ENCODE measurements around the gene SLC17A8. TPM values are rescaled to one million over a fixed set of nuclear protein-coding genes. Genes with fewer than 3 reads are reported as not detected.

SLC17A8 gene
- total RNA-seq, 1 donor from 2014 or later: 0.25 TPM

GRCh38 chr12:100437038-100437841 lies 80.4 kb downstream of the SLC17A8 start:
- H3K36me3 Mint-ChIP-seq (ENCODE audit: unreplicated experiment): no peaks in the 10 kb centered on the region
- no peak overlapping the region for H3K27ac Mint-ChIP-seq (ENCODE audit: unreplicated experiment)
- no peaks in the 10 kb centered on the region for H3K27me3 Mint-ChIP-seq (ENCODE audit: unreplicated experiment)
- H3K4me3 Mint-ChIP-seq (ENCODE audit: unreplicated experiment): no peak overlapping the region
- H3K4me1 Mint-ChIP-seq (ENCODE audit: low read depth, unreplicated experiment): no peaks in the 10 kb centered on the region
- H3K9me3 Mint-ChIP-seq (ENCODE audit: unreplicated experiment): peaks cover 4% of the 10 kb centered on the region
- no peak for TF ChIP-seq CTCF (IDR thresholded peaks at IDR 0.05; ENCODE audit: partially characterized antibody, unreplicated experiment)
- DNase-seq: no peak

GRCh38 chr12:100439797-100440196 lies 82.9 kb downstream of the SLC17A8 start:
- no peaks in the 10 kb centered on the region for H3K4me1 Mint-ChIP-seq (ENCODE audit: low read depth, unreplicated experiment)
- no peak for DNase-seq
- H3K27ac Mint-ChIP-seq (ENCODE audit: unreplicated experiment): no peak overlapping the region
- no peak for TF ChIP-seq CTCF (IDR thresholded peaks at IDR 0.05; ENCODE audit: partially characterized antibody, unreplicated experiment)
- H3K9me3 Mint-ChIP-seq (ENCODE audit: unreplicated experiment): peaks cover 2% of the 10 kb centered on the region
- H3K27me3 Mint-ChIP-seq (ENCODE audit: unreplicated experiment): no peaks in the 10 kb centered on the region
- no peak overlapping the region for H3K4me3 Mint-ChIP-seq (ENCODE audit: unreplicated experiment)
- H3K36me3 Mint-ChIP-seq (ENCODE audit: unreplicated experiment): no peaks in the 10 kb centered on the region

GRCh38 chr12:100442403-100442802 lies 85.5 kb downstream of the SLC17A8 start:
- TF ChIP-seq CTCF (IDR thresholded peaks at IDR 0.05; ENCODE audit: partially characterized antibody, unreplicated experiment): no peak
- H3K4me1 Mint-ChIP-seq (ENCODE audit: low read depth, unreplicated experiment): peaks cover 1% of the 10 kb centered on the region
- no peaks in the 10 kb centered on the region for H3K27me3 Mint-ChIP-seq (ENCODE audit: unreplicated experiment)
- no peak for DNase-seq
- H3K9me3 Mint-ChIP-seq (ENCODE audit: unreplicated experiment): peaks cover 2% of the 10 kb centered on the region
- no peak overlapping the region for H3K27ac Mint-ChIP-seq (ENCODE audit: unreplicated experiment)
- no peak overlapping the region for H3K4me3 Mint-ChIP-seq (ENCODE audit: unreplicated experiment)
- no peaks in the 10 kb centered on the region for H3K36me3 Mint-ChIP-seq (ENCODE audit: unreplicated experiment)

- Mint-ChIP-seq H3K27ac (ENCODE audit: unreplicated experiment) (no peak overlapping the region), H3K36me3 (ENCODE audit: unreplicated experiment) (no peaks in the 10 kb centered on the region), H3K27me3 (ENCODE audit: unreplicated experiment) (no peaks in the 10 kb centered on the region), H3K4me3 (ENCODE audit: unreplicated experiment) (no peak overlapping the region), H3K4me1 (ENCODE audit: low read depth, unreplicated experiment) (peaks cover 3% of the 10 kb centered on the region), H3K9me3 (ENCODE audit: unreplicated experiment) (peaks cover 2% of the 10 kb centered on the region)
- TF ChIP-seq CTCF (IDR thresholded peaks at IDR 0.05; ENCODE audit: partially characterized antibody, unreplicated experiment): no peak
- DNase-seq: no peak
These were observed 86.6 kb downstream of the SLC17A8 start for GRCh38 chr12:100443434-100443833.

- no peaks in the 10 kb centered on the region for H3K36me3 Mint-ChIP-seq (ENCODE audit: unreplicated experiment)
- H3K4me1 Mint-ChIP-seq (ENCODE audit: low read depth, unreplicated experiment): peaks cover 3% of the 10 kb centered on the region
- no peak for TF ChIP-seq CTCF (IDR thresholded peaks at IDR 0.05; ENCODE audit: partially characterized antibody, unreplicated experiment)
- no peak overlapping the region for H3K4me3 Mint-ChIP-seq (ENCODE audit: unreplicated experiment)
- no peak for DNase-seq
- no peak overlapping the region for H3K27ac Mint-ChIP-seq (ENCODE audit: unreplicated experiment)
- H3K9me3 Mint-ChIP-seq (ENCODE audit: unreplicated experiment): peaks cover 2% of the 10 kb centered on the region
- H3K27me3 Mint-ChIP-seq (ENCODE audit: unreplicated experiment): no peaks in the 10 kb centered on the region
These were observed 88.2 kb downstream of the SLC17A8 start for GRCh38 chr12:100445081-100445481.
